Pancreas (tissue), 10 donors: ENCODE measurements around the gene TAB2. TPM values are rescaled to one million over a fixed set of nuclear protein-coding genes. Genes with fewer than 3 reads are reported as not detected.

Source experiments
- ATAC-seq, 4 donors: fragments of 200-7000 bp; cut with Tn5 transposase; one replicate each; pipeline versions ENCODE4 v1.8.0 to v1.9.1; 2020; ENCODE audit warnings: mild to moderate bottlenecking in 4 of 4, moderate library complexity in 4 of 4
- DNase-seq, 6 donors: peaks; one replicate each; pipeline ENCODE4 v3.0.0-alpha.2; 2020
- FAIRE-seq: peaks from 2 replicates; lab custom pipeline; 2012; peaks lifted over from hg19 to GRCh38; lab: Jason Lieb, UNC
- H3K27ac ChIP-seq, 4 donors: fragments of 200-600 bp; sonication (generic); 1 replicate in 3 of 4; 2 replicates in 1 of 4; pipeline versions ENCODE4 v1.5.0 to v1.8.0; 2020
- H3K27me3 ChIP-seq, 4 donors: fragments of 200-600 bp; one replicate each; pipeline ENCODE4 v1.8.0; 2021
- H3K36me3 ChIP-seq, 3 donors: fragments of 200-600 bp; sonication (generic) in 1 of 3; one replicate each; pipeline versions ENCODE4 v1.5.0 to v1.8.0; 2020 to 2021
- H3K4me1 ChIP-seq, 3 donors: fragments of 200-600 bp; one replicate each; pipeline ENCODE4 v1.8.0; 2021
- H3K4me3 ChIP-seq, 4 donors: fragments of 200-600 bp; sonication (generic) in 2 of 4; one replicate each; pipeline versions ENCODE4 v1.5.0 to v1.8.0; 2020 to 2021
- H3K9me3 ChIP-seq, 4 donors: fragments of 200-600 bp; one replicate each; pipeline ENCODE4 v1.8.0; 2021
- WGBS, 2 donors: extraction: QIAGEN DNeasy Blood & Tissue Kit; methylation state at CpG; one replicate each; pipeline ENCODE4 v1.1.7; 2013; 5-methylcytosine and 5-hydroxymethylcytosine counted together
- intact Hi-C, 3 donors: fragments of 100-400 bp; cut with DNase I; formaldehyde crosslinking; loops; one replicate each; pipeline versions ENCODE4 v1.11.1 to v1.14.2; 2022
- polyA plus RNA-seq, 2 donors: library from polyadenylated mRNA; stranded (reverse); fragments of 200-250 nt; gene quantifications; one replicate each; pipeline ENCODE4 v1.2.3, GENCODE V29; 2013
- total RNA-seq, 6 donors: library from RNA; stranded (reverse); fragmentation: NEBNext Ultra II Directional in 4 of 6; extraction: Animal tissue kit (Norgen Biotek cat#: 25700) in 4 of 6; gene quantifications; one replicate each; pipeline versions ENCODE4 v1.2.1 to v1.2.4, GENCODE V29; 2021 to 2023
- TF ChIP-seq, protein P1 (sequence below), 4 donors: fragments of 200-600 bp; sonication (generic) in 3 of 4; IDR thresholded peaks; one replicate each; pipeline versions ENCODE4 v1.5.0 to v1.8.0; 2021; ENCODE audit warnings: antibody characterized with exemption in 4 of 4
- donor health status: healthy with polysubstance abuse.
- donor health status: DM: no; HTN: no; CAD: no; lungs with moderate emphysema.
- donor health status: DM: no; HTN: no; CAD: no.
- donor health status: control.
- donor health status: control.
- donor health status: Bipolar disorder and iron deficiency.
- donor health status: DM: yes; HTN: yes; CAD: no.
- donor health status: DM: no; HTN: no; CAD: no.
- donor health status: DM: no; HTN: no; CAD: no.
- donor health status: DM: yes; HTN: yes; CAD: no.

Gene TAB2
- total and polyA plus RNA-seq, 8 donors = 6.6 to 35.1 (median 20.7) TPM

DNA sequence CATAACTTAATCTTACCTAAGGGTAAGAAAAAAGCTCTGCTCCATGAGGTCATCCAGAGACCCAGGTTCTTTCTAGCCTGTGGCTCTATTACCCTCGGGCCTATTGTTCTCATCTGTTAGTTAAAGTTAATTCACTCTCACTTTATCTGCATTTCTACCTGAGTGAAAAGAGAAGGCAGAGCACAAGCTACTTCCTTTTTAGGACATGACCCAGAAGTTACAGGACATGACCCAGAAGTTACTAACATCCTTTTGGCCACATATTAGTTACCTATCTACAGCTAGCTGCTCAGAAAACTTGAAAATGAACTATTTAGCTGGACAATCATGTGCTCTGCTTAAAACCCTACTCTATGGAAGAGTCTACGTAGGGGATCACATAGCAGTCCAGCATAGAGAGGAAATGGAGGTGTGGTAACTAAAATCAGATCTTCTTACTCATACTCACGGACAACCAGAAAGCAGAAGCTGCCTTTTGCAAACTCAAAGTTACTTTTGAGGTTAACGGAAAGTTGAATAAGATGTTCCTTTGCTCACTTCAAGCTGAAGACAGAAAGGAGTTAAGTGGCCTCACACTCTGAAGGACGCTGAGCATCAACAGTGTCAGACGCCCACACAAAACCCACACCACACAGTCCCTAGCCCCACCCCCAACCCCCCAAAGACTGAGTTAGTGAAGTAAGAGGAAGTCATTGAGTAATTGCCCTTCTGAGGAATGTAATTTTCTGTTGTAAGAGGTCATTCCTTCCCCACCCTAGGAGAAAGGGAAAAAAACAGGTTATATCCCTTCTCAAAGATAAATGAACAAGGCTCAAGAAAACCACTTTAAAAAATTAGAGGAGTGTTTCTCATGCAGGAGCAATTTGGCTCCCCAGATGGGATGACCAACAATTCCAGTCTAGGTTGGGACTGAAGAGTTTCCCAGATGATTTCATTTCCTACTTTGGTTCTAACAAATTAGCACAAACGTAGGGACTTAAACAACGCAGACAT is 45.9 kb upstream of the TAB2 start:
- intact Hi-C loops = no loop called here
- H3K27ac ChIP-seq = peak overlapping the region in 1 of 4 donors; percentile 38
- H3K4me1 ChIP-seq = no peaks in the 10 kb centered on the region
- WGBS, 2 donors = 82 to 87% methylated on average over 8 of the region's 8 CpGs
- H3K9me3 ChIP-seq = no peaks in the 10 kb centered on the region
- DNase-seq = no peak
- H3K4me3 ChIP-seq = no peak overlapping the region
- no peaks in the 10 kb centered on the region for H3K36me3 ChIP-seq
- TF ChIP-seq, protein P1, sequence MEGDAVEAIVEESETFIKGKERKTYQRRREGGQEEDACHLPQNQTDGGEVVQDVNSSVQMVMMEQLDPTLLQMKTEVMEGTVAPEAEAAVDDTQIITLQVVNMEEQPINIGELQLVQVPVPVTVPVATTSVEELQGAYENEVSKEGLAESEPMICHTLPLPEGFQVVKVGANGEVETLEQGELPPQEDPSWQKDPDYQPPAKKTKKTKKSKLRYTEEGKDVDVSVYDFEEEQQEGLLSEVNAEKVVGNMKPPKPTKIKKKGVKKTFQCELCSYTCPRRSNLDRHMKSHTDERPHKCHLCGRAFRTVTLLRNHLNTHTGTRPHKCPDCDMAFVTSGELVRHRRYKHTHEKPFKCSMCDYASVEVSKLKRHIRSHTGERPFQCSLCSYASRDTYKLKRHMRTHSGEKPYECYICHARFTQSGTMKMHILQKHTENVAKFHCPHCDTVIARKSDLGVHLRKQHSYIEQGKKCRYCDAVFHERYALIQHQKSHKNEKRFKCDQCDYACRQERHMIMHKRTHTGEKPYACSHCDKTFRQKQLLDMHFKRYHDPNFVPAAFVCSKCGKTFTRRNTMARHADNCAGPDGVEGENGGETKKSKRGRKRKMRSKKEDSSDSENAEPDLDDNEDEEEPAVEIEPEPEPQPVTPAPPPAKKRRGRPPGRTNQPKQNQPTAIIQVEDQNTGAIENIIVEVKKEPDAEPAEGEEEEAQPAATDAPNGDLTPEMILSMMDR (IDR thresholded peaks at IDR 0.05) = no peak
- H3K27me3 ChIP-seq = no peaks in the 10 kb centered on the region
- FAIRE-seq = no peak
- peak in 2 of 4 donors; percentile 41 to 64 for ATAC-seq

DNA sequence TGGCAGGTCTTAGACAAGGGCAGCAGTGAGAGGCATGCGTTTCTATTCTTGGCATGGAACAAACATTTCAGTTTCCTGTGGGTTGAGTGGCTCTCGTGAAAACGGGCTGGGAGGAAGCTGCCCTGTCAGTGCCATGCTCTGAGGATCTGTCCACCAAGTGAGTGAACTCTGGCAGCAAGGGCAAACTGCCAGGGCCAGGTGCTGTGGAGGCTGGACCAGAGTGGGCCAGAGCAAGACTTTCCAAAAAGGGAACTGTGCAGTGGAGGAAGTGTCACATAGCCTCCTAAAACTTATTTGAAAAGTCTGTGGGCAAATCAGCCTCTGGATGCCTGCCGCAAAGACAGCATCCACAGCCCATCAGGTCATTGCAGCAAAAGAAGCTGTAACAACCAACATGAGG is 44.2 kb upstream of the TAB2 start:
- TF ChIP-seq, protein P1 (IDR thresholded peaks at IDR 0.05) = no peak
- no peaks in the 10 kb centered on the region for H3K4me1 ChIP-seq
- no peaks in the 10 kb centered on the region for H3K36me3 ChIP-seq
- DNase-seq (no peak), ATAC-seq (peak in 1 of 4 donors; percentile 61), FAIRE-seq (no peak)
- 66 to 83% methylated on average over 4 of the region's 4 CpGs for WGBS, 2 donors
- H3K27me3 ChIP-seq = no peaks in the 10 kb centered on the region
- intact Hi-C loops = no loop called here
- no peak overlapping the region for H3K4me3 ChIP-seq
- H3K9me3 ChIP-seq = no peaks in the 10 kb centered on the region
- no peak overlapping the region for H3K27ac ChIP-seq

DNA sequence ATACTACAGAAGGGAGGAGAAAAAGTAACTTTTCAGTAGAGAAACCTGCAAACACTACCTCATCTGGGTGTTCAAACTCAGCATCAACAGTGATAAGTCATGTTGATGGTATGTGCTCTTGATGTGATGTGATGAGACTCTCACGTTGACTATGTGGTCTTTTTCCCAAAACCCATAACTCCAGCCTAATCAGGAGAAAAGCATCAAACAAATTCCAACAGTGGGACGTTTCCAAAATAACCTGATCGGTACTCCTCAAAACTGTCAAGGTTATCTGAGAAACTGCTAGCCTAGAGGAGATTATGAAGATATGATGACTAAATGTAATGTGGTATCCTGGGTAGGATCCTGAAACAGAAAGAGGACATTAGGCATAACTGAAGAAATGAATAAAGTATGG is 41.9 kb upstream of the TAB2 start:
- no peak for FAIRE-seq
- H3K36me3 ChIP-seq = no peaks in the 10 kb centered on the region
- intact Hi-C loops = no loop called here
- no peak for DNase-seq
- H3K4me3 ChIP-seq = no peak overlapping the region
- H3K4me1 ChIP-seq = no peaks in the 10 kb centered on the region
- TF ChIP-seq, protein P1 (IDR thresholded peaks at IDR 0.05) = no peak
- H3K27ac ChIP-seq = no peak overlapping the region
- no peak for ATAC-seq
- no peaks in the 10 kb centered on the region for H3K9me3 ChIP-seq
- H3K27me3 ChIP-seq = no peaks in the 10 kb centered on the region
- 78 to 85% methylated on average over 3 of the region's 3 CpGs for WGBS, 2 donors

DNA sequence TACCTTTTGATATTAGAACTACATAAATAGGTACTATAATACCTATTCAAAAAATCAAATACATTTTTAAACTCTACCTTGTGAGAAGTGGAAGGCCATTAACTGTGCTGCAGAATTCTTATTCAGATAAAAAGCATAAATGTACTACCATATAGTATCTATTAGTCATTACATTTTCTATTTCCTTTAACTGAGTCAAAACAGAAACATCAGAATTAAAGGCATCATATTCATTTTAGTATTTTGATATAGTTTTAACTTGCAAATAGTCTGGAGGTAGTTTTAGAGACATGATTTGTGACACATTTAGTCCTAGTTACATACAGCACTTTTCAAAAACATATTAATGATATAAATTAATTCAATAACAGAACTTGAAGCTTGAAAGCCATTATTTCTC is 39.9 kb upstream of the TAB2 start:
- TF ChIP-seq, protein P1 (IDR thresholded peaks at IDR 0.05) = no peak
- Histone ChIP-seq H3K27me3 (no peaks in the 10 kb centered on the region), H3K4me3 (no peak overlapping the region), H3K9me3 (no peaks in the 10 kb centered on the region), H3K27ac (no peak overlapping the region), H3K4me1 (no peaks in the 10 kb centered on the region), H3K36me3 (no peaks in the 10 kb centered on the region)
- intact Hi-C loops = no loop called here
- ATAC-seq (no peak), DNase-seq (no peak), FAIRE-seq (no peak)

- H3K27ac ChIP-seq = no peak overlapping the region
- H3K36me3 ChIP-seq = no peaks in the 10 kb centered on the region
- no peaks in the 10 kb centered on the region for H3K9me3 ChIP-seq
- TF ChIP-seq, protein P1 (IDR thresholded peaks at IDR 0.05) = no peak
- no peak overlapping the region for H3K4me3 ChIP-seq
- ATAC-seq (no peak), DNase-seq (no peak), FAIRE-seq (no peak)
- H3K4me1 ChIP-seq = no peaks in the 10 kb centered on the region
- intact Hi-C loops = no loop called here
- no peaks in the 10 kb centered on the region for H3K27me3 ChIP-seq
- WGBS, 2 donors = 87 to 88% methylated on average over 1 of the region's 1 CpG
These were observed 38.5 kb upstream of the TAB2 start for GRCh38 chr6:149278997-149279396.
